A673 (cell line): ENCODE results near the gene IQGAP3. TPM values are rescaled to one million over a fixed set of nuclear protein-coding genes. Genes with fewer than 3 reads are reported as not detected.
"Not testable (repeated sequence)": the region's sequence is repeated elsewhere in the genome, so short reads cannot be mapped to it uniquely, and the experiment has no call there.

ENCODE experiments used
- BruUV-seq: library from RNA; stranded (reverse); fragments of 400-500 nt; replicated peaks from 2 replicates; lab custom pipeline; 2021; lab: Mats Ljungman, UMichigan
- CTCF ChIA-PET: fragments of 300-600 bp; sonication (Branson Sonifier 250); formaldehyde crosslinking; loops from one replicate; lab custom pipeline; 2022; ENCODE audit warnings: antibody characterized with exemption; lab: Charles Lee
- POLR2A ChIA-PET: fragments of 300-600 bp; sonication (Branson Sonifier 250); formaldehyde crosslinking; loops from one replicate; lab custom pipeline; 2022; ENCODE audit warnings: antibody characterized with exemption; ENCODE audit not compliant: low non-redundant PET; lab: Charles Lee
- DNase-seq: peaks from one replicate; pipeline ENCODE4 v3.0.0-alpha.2; 2015; ENCODE audit warnings: low spot score
- H3K27ac ChIP-seq: fragments of 200-600 bp; sonication (generic); 2 replicates; pipeline ENCODE4 v1.5.1; 2016; ENCODE audit warnings: mixed run types, low read depth, mild to moderate bottlenecking, mixed read lengths, antibody characterized with exemption, low read length; ENCODE audit not compliant: poor library complexity, severe bottlenecking
- H3K27me3 ChIP-seq: fragments of 200-600 bp; sonication (generic); replicated peaks from 2 replicates; pipeline ENCODE4 v1.6.1; 2017; ENCODE audit warnings: mixed run types, low read depth, mild to moderate bottlenecking, mixed read lengths, antibody characterized with exemption, low read length; ENCODE audit not compliant: insufficient read depth, poor library complexity
- H3K36me3 ChIP-seq: fragments of 200-600 bp; sonication (generic); 2 replicates; pipeline ENCODE4 v1.6.1; 2016; ENCODE audit warnings: mixed run types, mild to moderate bottlenecking, mixed read lengths, antibody characterized with exemption, low read length; ENCODE audit not compliant: insufficient read depth, poor library complexity, severe bottlenecking
- H3K4me1 ChIP-seq: fragments of 200-600 bp; sonication (generic); 2 replicates; pipeline ENCODE4 v1.6.1; 2017; ENCODE audit warnings: mixed run types, mild to moderate bottlenecking, mixed read lengths, antibody characterized with exemption, low read length; ENCODE audit not compliant: insufficient read depth, poor library complexity, severe bottlenecking
- H3K4me3 ChIP-seq: fragments of 200-600 bp; sonication (generic); 2 replicates; pipeline ENCODE4 v1.5.1; 2016; ENCODE audit warnings: low read depth, mixed run types, mild to moderate bottlenecking, mixed read lengths, low read length; ENCODE audit not compliant: poor library complexity, severe bottlenecking
- H3K9me3 ChIP-seq: fragments of 200-600 bp; sonication (generic); 2 replicates; pipeline ENCODE4 v1.6.1; 2016; ENCODE audit warnings: mixed run types, low read depth, mild to moderate bottlenecking, mixed read lengths, antibody characterized with exemption, low read length; ENCODE audit not compliant: poor library complexity, severe bottlenecking
- CTCF ChIP-seq: fragments of 300-800, 200-600 bp; sonication (generic); conservative IDR thresholded peaks from 2 replicates; pipeline ENCODE4 v1.5.1; 2017; ENCODE audit warnings: low read depth, mild to moderate bottlenecking, antibody characterized with exemption, low read length, moderate library complexity, mixed read lengths
- EZH2 ChIP-seq: fragments of 200-600 bp; sonication (generic); IDR thresholded peaks from 2 replicates; pipeline ENCODE4 v1.6.1; 2017; ENCODE audit warnings: borderline replicate concordance, low read depth, mild to moderate bottlenecking, mixed read lengths, antibody characterized with exemption, low read length; ENCODE audit not compliant: poor library complexity, severe bottlenecking
- intact Hi-C: fragments of 100-400 bp; cut with micrococcal nuclease; formaldehyde crosslinking; loops from one replicate; pipeline ENCODE4 v1.10.0; 2022; ENCODE audit not compliant: unreplicated experiment
- total RNA-seq: library from RNA; stranded (reverse); gene quantifications from 2 replicates; pipeline ENCODE4 v1.2.3, GENCODE V29; 2021

Gene IQGAP3
- total RNA-seq, 1 experiment from 2014 or later = 37.5 TPM

- CTCF ChIA-PET = interaction anchor here (0.5 to 1.8 kb wide), 6 partner anchors 25 to 224 kb away, joined by 3 to 15 read pairs (median 3); no protein-coding TSS in a partner anchor
- Histone ChIP-seq H3K4me3 (no peak overlapping the region), H3K9me3 (no peaks in the 10 kb centered on the region), H3K27me3 (no peaks in the 10 kb centered on the region), H3K4me1 (no peaks in the 10 kb centered on the region), H3K27ac (no peak overlapping the region), H3K36me3 (no peaks in the 10 kb centered on the region)
- peak; percentile 42 for DNase-seq
- peak; percentile 70 for TF ChIP-seq CTCF
- no peak for TF ChIP-seq EZH2
- intact Hi-C loops = loop anchor here (1.0 to 5.0 kb wide), 2 partner anchors 129 to 227 kb away; no protein-coding TSS in a partner anchor
- POLR2A ChIA-PET = no interaction called here
- BruUV-seq = no TSS peak
These were observed 36.6 kb upstream of the IQGAP3 start for GRCh38 chr1:156608981-156609380.

- no TSS peak for BruUV-seq
- H3K27me3 ChIP-seq = no peaks in the 10 kb centered on the region
- intact Hi-C loops = loop anchor here (5.0 kb wide), 1 partner anchor 226 kb away; no protein-coding TSS in a partner anchor
- no peak overlapping the region for H3K4me3 ChIP-seq
- TF ChIP-seq EZH2 = no peak
- TF ChIP-seq CTCF = peak; percentile 83
- DNase-seq = peak; percentile 80
- H3K4me1 ChIP-seq = no peaks in the 10 kb centered on the region
- POLR2A ChIA-PET = interaction anchor here (1.0 kb wide), 1 partner anchor 58 kb away, joined by 3 read pairs; no protein-coding TSS in a partner anchor
- CTCF ChIA-PET = interaction anchor here (1.0 to 1.8 kb wide), 4 partner anchors 16 to 223 kb away, joined by 3 to 15 read pairs (median 6); no protein-coding TSS in a partner anchor
- no peaks in the 10 kb centered on the region for H3K9me3 ChIP-seq
- no peak overlapping the region for H3K27ac ChIP-seq
- no peaks in the 10 kb centered on the region for H3K36me3 ChIP-seq
These were observed 35.8 kb upstream of the IQGAP3 start for GRCh38 chr1:156608036-156608674.

GRCh38 chr1:156607344-156607743 is 35.0 kb upstream of the IQGAP3 start:
- H3K4me3 ChIP-seq, H3K9me3 ChIP-seq, BruUV-seq, H3K27me3 ChIP-seq, H3K27ac ChIP-seq, H3K4me1 ChIP-seq, POLR2A ChIA-PET, CTCF ChIA-PET, H3K36me3 ChIP-seq, DNase-seq: not testable (repeated sequence)
- intact Hi-C loops = loop anchor here (5.0 kb wide), 1 partner anchor 225 kb away; no protein-coding TSS in a partner anchor
